Testis (tissue), 3 donors: ENCODE measurements around the gene ZFP64. TPM values are rescaled to one million over a fixed set of nuclear protein-coding genes. Genes with fewer than 3 reads are reported as not detected.

ENCODE experiments used
- DNase-seq: peaks from one replicate; pipeline ENCODE4 v3.0.0-alpha.2; 2019
- H3K27ac ChIP-seq, 2 donors: fragments of 200-600 bp; sonication (generic); one replicate each; pipeline ENCODE4 v1.5.1; 2019
- H3K27me3 ChIP-seq: fragments of 200-600 bp; sonication (generic); one replicate; pipeline ENCODE4 v1.5.1; 2019
- H3K36me3 ChIP-seq: fragments of 200-600 bp; sonication (generic); one replicate; pipeline ENCODE4 v1.5.1; 2017; ENCODE audit warnings: low read depth; ENCODE audit errors: missing control alignments
- H3K4me1 ChIP-seq: fragments of 200-600 bp; sonication (generic); one replicate; pipeline ENCODE4 v1.5.1; 2019
- H3K4me3 ChIP-seq, 2 donors: fragments of 200-600 bp; sonication (generic); one replicate each; pipeline ENCODE4 v1.5.1; 2017 to 2019
- H3K9me3 ChIP-seq: fragments of 200-600 bp; sonication (generic); one replicate; pipeline ENCODE4 v1.5.1; 2017
- CTCF ChIP-seq, 3 experiments: fragments of 450-650 bp in 2 of 3; fragments of 200-600 bp in 1 of 3; sonication (generic) in 1 of 3; IDR thresholded peaks; one replicate each; pipeline ENCODE4 v1.5.1; 2016 to 2019; ENCODE audit warnings: antibody characterized with exemption in 3 of 3, mild to moderate bottlenecking in 2 of 3, moderate library complexity in 1 of 3
- POLR2A ChIP-seq: fragments of 450-650 bp; IDR thresholded peaks from one replicate; pipeline ENCODE4 v1.6.1; 2017; ENCODE audit warnings: antibody characterized with exemption, mild to moderate bottlenecking, moderate library complexity
- WGBS, 2 donors: methylation state at CpG; one replicate each; pipeline ENCODE4 v1.1.5; 2018; 5-methylcytosine and 5-hydroxymethylcytosine counted together
- intact Hi-C: fragments of 100-400 bp; cut with DNase I; formaldehyde crosslinking; loops from one replicate; pipeline ENCODE4 v1.15.1; 2023; ENCODE audit warnings: low total_unique reads
- polyA plus RNA-seq: library from polyadenylated mRNA; stranded (reverse); fragments of 350-450 nt; fragmentation: Illumina TruSeq; extraction: RNeasy Lipid Tissue Mini Kit (QIAGEN cat#74804); gene quantifications from one replicate; pipeline ENCODE4 v1.2.3, GENCODE V29; 2014; ENCODE audit warnings: low read depth, low replicate concordance; ENCODE audit not compliant: insufficient read depth
- total RNA-seq, 2 donors: library from RNA; depleted of rRNA; stranded (reverse); fragments of >200 nt; gene quantifications; one replicate each; pipeline ENCODE4 v1.2.3, GENCODE V29; 2016

The ZFP64 gene
- total and polyA plus RNA-seq, 3 donors from 2014 or later: 16.4 to 33.6 (median 24.8) TPM

- H3K9me3 ChIP-seq: no peaks in the 10 kb centered on the region
- intact Hi-C loops: no loop called here
- H3K27ac ChIP-seq: peak overlapping the region; percentile 64 to 90
- H3K4me1 ChIP-seq: no peaks in the 10 kb centered on the region
- peak overlapping the region; percentile 83 to 86 for H3K4me3 ChIP-seq
- peak; percentile 44 for DNase-seq
- H3K27me3 ChIP-seq: no peaks in the 10 kb centered on the region
- no peaks in the 10 kb centered on the region for H3K36me3 ChIP-seq
- TF ChIP-seq POLR2A: no peak
- no peak for TF ChIP-seq CTCF (IDR thresholded peaks at IDR 0.05)
- 6 to 12% methylated on average over 12 to 15 of the region's 15 CpGs for WGBS, 2 donors
Measured at GRCh38 chr20:52190437-52191131, 995 bp downstream of the ZFP64 start.

GRCh38 chr20:52181766-52182165 is 9.8 kb downstream of the ZFP64 start:
- no peaks in the 10 kb centered on the region for H3K4me1 ChIP-seq
- no peak overlapping the region for H3K4me3 ChIP-seq
- H3K36me3 ChIP-seq: no peaks in the 10 kb centered on the region
- 97 to 99% methylated on average over 9 of the region's 9 CpGs for WGBS, 2 donors
- H3K27ac ChIP-seq: no peak overlapping the region
- H3K9me3 ChIP-seq: no peaks in the 10 kb centered on the region
- TF ChIP-seq CTCF (IDR thresholded peaks at IDR 0.05) (no peak), POLR2A (no peak)
- H3K27me3 ChIP-seq: no peaks in the 10 kb centered on the region
- intact Hi-C loops: no loop called here
- DNase-seq: no peak

- no peak for TF ChIP-seq POLR2A
- no peak for TF ChIP-seq CTCF (IDR thresholded peaks at IDR 0.05)
- H3K27me3 ChIP-seq: no peaks in the 10 kb centered on the region
- 85 to 91% methylated on average over 5 of the region's 5 CpGs for WGBS, 2 donors
- intact Hi-C loops: no loop called here
- H3K4me1 ChIP-seq: no peaks in the 10 kb centered on the region
- no peak overlapping the region for H3K27ac ChIP-seq
- no peaks in the 10 kb centered on the region for H3K9me3 ChIP-seq
- no peak overlapping the region for H3K4me3 ChIP-seq
- H3K36me3 ChIP-seq: no peaks in the 10 kb centered on the region
- no peak for DNase-seq
Measured at GRCh38 chr20:52180180-52180840, 11.3 kb downstream of the ZFP64 start.

GRCh38 chr20:52179331-52180179 is 12.0 kb downstream of the ZFP64 start:
- TF ChIP-seq CTCF (IDR thresholded peaks at IDR 0.05) (no peak), POLR2A (no peak)
- 80 to 83% methylated on average over 4 of the region's 4 CpGs for WGBS, 2 donors
- no peak for DNase-seq
- H3K9me3 ChIP-seq: no peaks in the 10 kb centered on the region
- no peaks in the 10 kb centered on the region for H3K36me3 ChIP-seq
- H3K4me1 ChIP-seq: no peaks in the 10 kb centered on the region
- intact Hi-C loops: no loop called here
- H3K27me3 ChIP-seq: no peaks in the 10 kb centered on the region
- H3K27ac ChIP-seq: no peak overlapping the region
- H3K4me3 ChIP-seq: no peak overlapping the region
